ENCODE results near the gene TMEM147.

The TMEM147 gene

GRCh38 chr19:35512831-35513627 lies 32.4 kb upstream of the TMEM147 start:
- peaks cover 49% of the 10 kb centered on the region for H3K27me3 Mint-ChIP-seq
- ATAC-seq (no peak), DNase-seq (no peak)
- no peaks in the 10 kb centered on the region for H3K36me3 Mint-ChIP-seq (ENCODE audit: low read depth)
- H3K9me3 Mint-ChIP-seq = no peaks in the 10 kb centered on the region
- H3K4me3 Mint-ChIP-seq = no peak overlapping the region
- peaks cover 15% of the 10 kb centered on the region for H3K4me1 Mint-ChIP-seq
- H3K27ac Mint-ChIP-seq = no peak overlapping the region

GRCh38 chr19:35513628-35514281 lies 31.7 kb upstream of the TMEM147 start, which contains the start of gene DMKN:
DMKN (minus strand) TSS chr19:35513649; CDS start chr19:35513475, 174 bp downstream.
- Mint-ChIP-seq H3K27me3 (peaks cover 44% of the 10 kb centered on the region), H3K27ac (no peak within 1 kb of the TSS), H3K36me3 (ENCODE audit: low read depth) (no peaks in the 10 kb centered on the region), H3K4me3 (no peak within 1 kb of the TSS), H3K9me3 (no peaks in the 10 kb centered on the region), H3K4me1 (peaks cover 13% of the 10 kb centered on the region)
- no peak for DNase-seq
- ATAC-seq = no peak

GRCh38 chr19:35514282-35514809 lies 31.1 kb upstream of the TMEM147 start:
- no peaks in the 10 kb centered on the region for H3K9me3 Mint-ChIP-seq
- no peak overlapping the region for H3K27ac Mint-ChIP-seq
- ATAC-seq (no peak), DNase-seq (no peak)
- no peaks in the 10 kb centered on the region for H3K36me3 Mint-ChIP-seq (ENCODE audit: low read depth)
- no peak overlapping the region for H3K4me3 Mint-ChIP-seq
- H3K4me1 Mint-ChIP-seq = peaks cover 11% of the 10 kb centered on the region
- peaks cover 42% of the 10 kb centered on the region for H3K27me3 Mint-ChIP-seq

GRCh38 chr19:35516310-35516709 lies 29.1 kb upstream of the TMEM147 start:
- H3K9me3 Mint-ChIP-seq = no peaks in the 10 kb centered on the region
- H3K36me3 Mint-ChIP-seq (ENCODE audit: low read depth) = no peaks in the 10 kb centered on the region
- peaks cover 28% of the 10 kb centered on the region for H3K27me3 Mint-ChIP-seq

GRCh38 chr19:35517342-35517741 lies 28.1 kb upstream of the TMEM147 start:
- Mint-ChIP-seq H3K27me3 (peaks cover 20% of the 10 kb centered on the region), H3K27ac (no peak overlapping the region), H3K9me3 (no peaks in the 10 kb centered on the region), H3K4me3 (no peak overlapping the region), H3K4me1 (no peaks in the 10 kb centered on the region), H3K36me3 (ENCODE audit: low read depth) (no peaks in the 10 kb centered on the region)
- no peak for ATAC-seq
- no peak for DNase-seq

More at GRCh38 chr19:35516310-35516709, 29.1 kb upstream of the TMEM147 start:
- no peak overlapping the region for H3K27ac Mint-ChIP-seq
- ATAC-seq (no peak), DNase-seq (no peak)
- H3K4me1 Mint-ChIP-seq = no peaks in the 10 kb centered on the region
- no peak overlapping the region for H3K4me3 Mint-ChIP-seq

- no peak for ATAC-seq
- Mint-ChIP-seq H3K27ac (no peak overlapping the region), H3K36me3 (ENCODE audit: low read depth) (no peaks in the 10 kb centered on the region), H3K9me3 (no peaks in the 10 kb centered on the region), H3K4me3 (no peak overlapping the region), H3K27me3 (peaks cover 13% of the 10 kb centered on the region), H3K4me1 (no peaks in the 10 kb centered on the region)
- DNase-seq = no peak
Observed at GRCh38 chr19:35518313-35518712, 27.1 kb upstream of the TMEM147 start.

GRCh38 chr19:35519291-35519690 lies 26.1 kb upstream of the TMEM147 start:
- Mint-ChIP-seq H3K9me3 (no peaks in the 10 kb centered on the region), H3K27ac (no peak overlapping the region), H3K27me3 (peaks cover 11% of the 10 kb centered on the region), H3K36me3 (ENCODE audit: low read depth) (no peaks in the 10 kb centered on the region), H3K4me3 (no peak overlapping the region), H3K4me1 (no peaks in the 10 kb centered on the region)
- ATAC-seq (no peak), DNase-seq (no peak)

- Mint-ChIP-seq H3K27ac (no peak overlapping the region), H3K4me3 (no peak overlapping the region), H3K4me1 (no peaks in the 10 kb centered on the region), H3K9me3 (no peaks in the 10 kb centered on the region), H3K36me3 (ENCODE audit: low read depth) (no peaks in the 10 kb centered on the region), H3K27me3 (peaks cover 9% of the 10 kb centered on the region)
- DNase-seq (no peak), ATAC-seq (no peak)
Observed at GRCh38 chr19:35521124-35521743, 24.2 kb upstream of the TMEM147 start.

- Mint-ChIP-seq H3K27me3 (peaks cover 10% of the 10 kb centered on the region), H3K36me3 (ENCODE audit: low read depth) (no peaks in the 10 kb centered on the region), H3K4me1 (no peaks in the 10 kb centered on the region), H3K9me3 (no peaks in the 10 kb centered on the region), H3K4me3 (no peak overlapping the region), H3K27ac (no peak overlapping the region)
- no peak for ATAC-seq
- DNase-seq = no peak
Observed at GRCh38 chr19:35522745-35523327, 22.6 kb upstream of the TMEM147 start.

GRCh38 chr19:35524181-35524837 lies 21.1 kb upstream of the TMEM147 start:
- H3K27ac Mint-ChIP-seq = no peak overlapping the region
- no peaks in the 10 kb centered on the region for H3K4me1 Mint-ChIP-seq
- H3K9me3 Mint-ChIP-seq = no peaks in the 10 kb centered on the region
- H3K4me3 Mint-ChIP-seq = no peak overlapping the region
- H3K36me3 Mint-ChIP-seq (ENCODE audit: low read depth) = no peaks in the 10 kb centered on the region
- DNase-seq = no peak
- peaks cover 21% of the 10 kb centered on the region for H3K27me3 Mint-ChIP-seq
- ATAC-seq = no peak

GRCh38 chr19:35525873-35526272 lies 19.6 kb upstream of the TMEM147 start:
- DNase-seq (no peak), ATAC-seq (no peak)
- Mint-ChIP-seq H3K27me3 (peaks cover 18% of the 10 kb centered on the region), H3K36me3 (ENCODE audit: low read depth) (no peaks in the 10 kb centered on the region), H3K9me3 (no peaks in the 10 kb centered on the region), H3K4me3 (no peak overlapping the region), H3K27ac (no peak overlapping the region), H3K4me1 (no peaks in the 10 kb centered on the region)

- no peak within 1 kb of the TSS for H3K27ac Mint-ChIP-seq
- H3K36me3 Mint-ChIP-seq (ENCODE audit: low read depth) = no peaks in the 10 kb centered on the region
- H3K27me3 Mint-ChIP-seq = peaks cover 25% of the 10 kb centered on the region
- no peak for ATAC-seq
- no peak within 1 kb of the TSS for H3K4me3 Mint-ChIP-seq
- H3K9me3 Mint-ChIP-seq = no peaks in the 10 kb centered on the region
- no peak for DNase-seq
- peaks cover 5% of the 10 kb centered on the region for H3K4me1 Mint-ChIP-seq
Observed at GRCh38 chr19:35528218-35529038, 17.0 kb upstream of the TMEM147 start, which contains the start of gene SBSN. SBSN (minus strand) TSS chr19:35528311; CDS start chr19:35528281, 30 bp downstream.

Data from activated naive CD8-positive, alpha-beta T cell treated with anti-CD3 and anti-CD28 coated beads, Interleukin-2, amount 50 U/mL, for 24 hours (primary cell).